HuH-7.5 (cell line): ENCODE data around the gene PDK2.

ENCODE experiments used
- DNase-seq: peaks from one replicate; pipeline ENCODE4 v3.0.0; 2011; ENCODE audit warnings: low spot score

PDK2 gene

GRCh38 chr17:50117202-50118051 is 22.3 kb downstream of the PDK2 start:
- DNase-seq = peak; percentile 79

- DNase-seq = no peak
These were observed 23.1 kb downstream of the PDK2 start for GRCh38 chr17:50118076-50118827.

DNA sequence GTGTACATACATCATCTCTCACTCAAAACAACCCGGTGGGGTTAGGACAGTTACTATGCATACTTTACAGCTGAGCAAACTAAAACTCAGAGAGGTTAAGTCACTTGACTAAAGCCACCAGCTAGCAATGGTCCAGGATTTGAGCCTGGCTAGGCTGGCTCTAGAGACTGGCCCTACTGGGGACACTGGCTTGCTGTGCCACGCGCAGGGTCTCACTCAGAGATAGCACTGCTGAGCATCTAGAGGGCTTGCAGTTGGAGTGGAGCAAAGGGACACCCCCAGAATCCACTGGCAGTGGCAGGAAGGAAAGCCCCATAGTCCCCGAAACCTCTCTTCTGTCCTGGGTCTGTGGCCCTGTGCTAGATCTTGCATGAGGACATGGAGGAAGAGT is 23.7 kb downstream of the PDK2 start:
- no peak for DNase-seq

- DNase-seq = no peak
These were observed 25.5 kb downstream of the PDK2 start for GRCh38 chr17:50120475-50121253.

GRCh38 chr17:50122945-50123344 is 27.8 kb downstream of the PDK2 start:
- no peak for DNase-seq

DNA sequence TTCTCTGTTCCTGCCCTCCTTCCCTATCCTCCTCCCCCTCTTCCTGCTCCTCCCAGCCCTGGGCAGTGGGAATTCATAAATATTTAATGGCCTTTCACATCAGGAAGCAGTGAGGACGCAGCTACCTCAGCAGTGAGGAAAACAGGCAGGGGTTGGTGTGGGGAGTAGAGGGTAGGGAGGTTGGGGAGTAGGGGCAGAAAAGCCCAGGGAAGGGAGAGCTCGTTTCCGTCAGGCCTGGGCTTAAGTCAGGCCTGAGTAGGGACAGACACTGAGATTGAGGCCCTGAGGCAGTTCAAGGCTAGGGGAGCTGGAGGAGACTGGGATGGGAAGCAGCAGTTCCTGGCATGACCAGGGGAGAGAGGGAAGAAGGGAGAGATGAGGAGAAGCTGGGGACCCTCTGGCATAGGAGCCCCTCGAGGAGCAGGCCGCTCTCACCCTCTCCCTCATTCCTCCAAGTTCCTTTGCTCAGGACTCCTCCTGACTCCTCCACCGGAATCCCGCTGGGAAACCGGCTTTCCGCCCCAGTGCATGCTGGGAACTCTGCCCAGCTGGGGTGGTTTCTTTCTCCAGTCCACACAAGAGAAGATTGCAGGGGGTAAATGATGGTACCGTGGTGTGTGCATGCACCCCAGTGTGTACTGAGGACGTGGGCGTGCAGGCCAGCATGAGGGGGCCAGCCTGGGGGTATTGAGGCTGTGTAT is 28.6 kb downstream of the PDK2 start:
- DNase-seq = no peak

GRCh38 chr17:50125420-50125997 is 30.4 kb downstream of the PDK2 start:
- no peak for DNase-seq

DNA sequence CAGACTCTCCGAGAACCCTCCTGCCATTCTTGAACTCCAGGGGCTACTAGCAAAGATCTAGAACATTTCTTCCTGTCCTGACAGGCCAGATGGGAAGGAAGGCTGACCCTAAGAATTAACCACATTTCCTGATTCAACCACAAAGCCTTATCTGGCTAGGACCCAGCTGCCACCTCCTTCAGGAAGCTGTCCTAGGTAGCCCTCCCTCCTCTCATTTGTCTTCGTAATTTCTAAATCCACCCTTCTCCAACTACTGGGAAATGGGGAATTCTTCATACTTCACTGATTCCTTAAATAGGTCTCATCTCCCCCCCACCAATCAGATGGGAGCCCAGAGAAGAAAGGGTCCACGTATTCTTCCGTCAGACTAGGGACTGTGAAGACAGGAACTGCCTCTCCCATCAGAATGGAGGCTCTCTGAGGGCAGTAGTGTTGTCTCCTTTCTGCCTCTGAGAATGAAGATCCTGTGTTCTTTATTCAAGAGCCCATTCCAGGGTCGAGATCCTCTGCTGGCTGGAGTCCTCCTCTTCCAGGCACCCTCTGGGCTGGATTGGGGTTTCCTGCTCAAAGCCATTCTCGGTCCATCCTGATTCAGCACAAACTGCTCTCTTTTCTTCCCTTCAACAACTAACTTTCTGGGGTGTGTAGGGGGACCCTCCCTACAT is 32.7 kb downstream of the PDK2 start:
- no peak for DNase-seq

GRCh38 chr17:50128441-50129352 is 33.5 kb downstream of the PDK2 start:
- no peak for DNase-seq

DNA sequence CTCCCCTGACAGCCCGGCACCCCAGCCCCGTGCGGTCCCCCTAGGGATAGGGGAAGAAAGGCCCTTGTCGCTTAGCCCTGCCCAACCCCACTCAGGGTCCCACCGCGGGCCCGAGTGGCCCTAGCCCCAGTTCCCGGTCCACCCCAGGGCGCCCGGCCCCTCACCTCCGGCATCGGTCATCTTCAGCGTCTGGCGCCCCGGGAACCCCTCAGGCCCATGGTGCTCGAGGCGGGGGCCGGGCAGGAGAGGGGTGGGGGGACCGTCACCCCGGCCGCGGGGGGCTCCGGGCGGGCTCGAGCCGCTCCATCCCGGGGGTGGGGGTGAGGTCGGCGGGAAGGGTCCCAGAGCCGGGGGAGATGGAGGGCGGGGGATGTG is 34.2 kb downstream of the PDK2 start:
- DNase-seq = no peak

DNA sequence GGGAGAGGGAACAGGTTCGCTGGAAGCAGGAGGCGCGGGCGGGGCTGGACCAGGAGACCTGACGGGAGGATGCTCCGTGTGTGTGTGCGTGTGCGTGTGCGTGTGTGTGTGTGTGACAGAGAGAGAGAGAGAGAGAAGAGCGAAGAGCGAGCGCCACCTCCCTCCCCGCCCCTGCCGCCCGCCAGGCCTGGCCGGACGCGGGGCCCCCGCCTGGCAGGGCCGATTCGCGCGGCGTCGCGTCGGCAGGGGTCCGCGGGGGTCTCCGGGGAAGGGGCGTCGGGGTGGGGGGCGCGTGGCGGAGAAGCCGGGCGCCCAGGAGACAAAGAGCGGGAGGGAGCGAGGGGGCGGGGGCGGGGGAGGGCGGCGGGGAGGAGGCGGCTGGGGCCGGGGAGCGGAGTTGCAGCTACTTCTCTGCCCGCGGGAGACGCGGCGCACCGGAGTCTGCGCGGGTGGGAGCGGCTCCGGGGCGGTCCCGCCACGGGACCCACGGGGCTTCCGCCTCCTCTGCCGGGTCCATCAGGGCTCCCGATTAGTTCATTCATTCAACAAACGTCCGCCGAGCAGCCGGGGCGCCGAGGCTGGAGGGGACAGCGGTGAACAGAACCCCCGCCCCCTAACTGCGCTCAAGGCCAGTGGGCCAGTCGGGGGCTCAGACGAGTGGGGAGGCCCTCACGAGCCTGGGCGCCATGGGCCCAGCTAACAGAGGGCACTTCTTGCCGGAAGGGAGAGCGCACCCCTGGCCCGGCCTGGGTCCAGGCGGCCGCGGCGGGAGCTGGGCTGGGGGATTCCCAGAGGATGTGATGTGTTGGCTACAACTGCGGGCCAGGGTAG is 34.8 kb downstream of the PDK2 start, which contains the start of gene SAMD14:
SAMD14 (minus strand) TSS at position 433 of the 831 bp plus-strand sequence. CDS start 5,201 bp downstream, outside the sequence.
- DNase-seq = peak; percentile 75

DNA sequence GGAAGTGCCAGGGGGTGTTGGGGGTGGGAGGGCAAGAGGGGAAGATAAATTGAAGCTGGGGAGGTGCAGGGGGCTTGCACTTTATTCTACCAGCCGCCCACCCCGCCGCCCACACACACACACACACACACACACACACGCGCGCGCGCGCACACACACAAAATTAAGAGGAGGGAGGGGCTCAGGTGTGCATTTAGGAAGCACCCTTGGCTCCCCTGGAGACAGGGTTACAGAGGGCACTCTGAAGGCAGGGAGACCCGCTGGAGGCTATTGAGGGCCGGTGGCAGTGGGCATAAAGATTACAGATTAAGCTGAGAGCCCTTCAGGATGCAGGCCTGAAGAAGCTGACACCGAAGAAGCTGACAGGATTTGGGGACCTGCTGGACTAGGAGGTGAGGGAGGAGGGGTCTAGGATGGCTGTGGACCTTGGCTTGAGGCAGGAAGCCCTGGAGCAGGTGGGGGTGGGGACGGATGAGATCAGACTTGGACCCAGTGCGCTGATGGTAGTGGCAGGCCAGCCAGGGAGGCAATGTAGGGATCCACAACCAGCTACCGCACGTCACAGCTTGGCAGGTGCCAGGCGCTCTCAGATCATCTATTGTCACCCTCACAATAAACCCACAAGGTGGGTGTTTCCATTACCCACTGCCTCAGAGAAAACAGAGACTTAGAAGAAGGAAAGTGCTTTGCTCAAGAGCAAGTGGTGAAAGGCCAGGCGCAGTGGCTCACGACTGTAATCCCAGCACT is 35.6 kb downstream of the PDK2 start:
- no peak for DNase-seq

- DNase-seq = no peak
These were observed 37.1 kb downstream of the PDK2 start for GRCh38 chr17:50132104-50132794.

GRCh38 chr17:50133028-50133768 is 38.0 kb downstream of the PDK2 start:
- DNase-seq = no peak

DNA sequence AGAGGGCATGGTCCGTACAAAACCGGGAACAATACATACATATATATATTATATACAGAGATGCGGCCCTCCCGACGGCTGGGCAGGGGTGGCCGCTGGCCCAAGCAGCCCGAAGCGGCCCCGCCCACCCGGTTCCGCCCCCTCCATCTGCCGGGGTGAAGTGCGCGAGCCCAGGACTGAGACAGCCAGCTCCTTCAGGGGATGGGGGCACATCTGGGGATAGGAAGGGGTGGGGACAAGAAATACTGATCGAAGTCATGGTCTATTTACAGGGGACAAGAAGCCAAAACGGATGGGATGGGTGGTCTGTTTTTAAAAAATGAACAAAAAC is 38.6 kb downstream of the PDK2 start:
- no peak for DNase-seq

- DNase-seq = no peak
These were observed 39.3 kb downstream of the PDK2 start for GRCh38 chr17:50134206-50135110.
